K562 (cell line): Measurements from ENCODE around the gene HNMT.

Experiments
- CREM ChIP-seq: IDR thresholded peaks from 2 replicates; pipeline ENCODE4 v1.6.1; 2014; ENCODE audit warnings: antibody characterized with exemption, low read depth
- JUNB ChIP-seq: fragments of 450-650 bp; formaldehyde crosslinking; conservative IDR thresholded peaks from 2 replicates; pipeline ENCODE4 v1.4.0; 2020; ENCODE audit warnings: mild to moderate bottlenecking
- PRDM10 ChIP-seq: fragments of 450-650 bp; IDR thresholded peaks from 2 replicates; pipeline ENCODE4 v1.6.1; 2018; ENCODE audit not compliant: partially characterized antibody
- REST ChIP-seq, 2 experiments: fragments of 450-650 bp; formaldehyde crosslinking in 1 of 2; IDR thresholded peaks; 2 replicates each; pipeline versions ENCODE4 v1.4.0 to v1.6.1; 2014 to 2020; ENCODE audit warnings: mild to moderate bottlenecking in 2 of 2, borderline replicate concordance in 1 of 2, low read depth in 1 of 2
- THRA ChIP-seq: fragments of 450-650 bp; IDR thresholded peaks from 2 replicates; pipeline ENCODE4 v1.6.1; 2017; ENCODE audit warnings: mild to moderate bottlenecking, moderate library complexity
- ZNF586 ChIP-seq: fragments of 450-650 bp; formaldehyde crosslinking; conservative IDR thresholded peaks from 2 replicates; pipeline ENCODE4 v1.4.0; 2020; ENCODE audit warnings: mild to moderate bottlenecking, moderate library complexity

- no peak for TF ChIP-seq THRA
- TF ChIP-seq PRDM10 = no peak
- no peak for TF ChIP-seq JUNB (CRISPR knock-in tag)
- no peak for TF ChIP-seq CREM
- TF ChIP-seq ZNF586 (CRISPR knock-in tag) = no peak
- no peak for TF ChIP-seq REST (IDR thresholded peaks at IDR 0.05; ENCODE audit: borderline replicate concordance)
- TF ChIP-seq REST (CRISPR knock-in tag; IDR thresholded peaks at IDR 0.05; ENCODE audit: low read depth) = no peak
Measured at GRCh38 chr2:137945229-137945628, 19.0 kb upstream of the HNMT start.
